Naive thymus-derived CD4-positive, alpha-beta T cell (primary cell): ENCODE measurements around the gene EIF2S3. TPM values are rescaled to one million over a fixed set of nuclear protein-coding genes. Genes with fewer than 3 reads are reported as not detected.

Experiments
- ATAC-seq: fragments of 150-1000 bp; cut with Tn5 transposase; 2 replicates; pipeline ENCODE4 v1.10.0; 2021; ENCODE audit warnings: mild to moderate bottlenecking, moderate library complexity
- CTCF ChIA-PET: fragments of 350-600 bp; sonication (Branson Sonifier 250); formaldehyde crosslinking; loops from one replicate; lab custom pipeline; 2021; ENCODE audit warnings: antibody characterized with exemption; lab: Charles Lee
- POLR2A ChIA-PET: fragments of 350-600 bp; sonication (Branson Sonifier 250); formaldehyde crosslinking; loops from one replicate; lab custom pipeline; 2021; ENCODE audit warnings: antibody characterized with exemption, inconsistent platforms; lab: Charles Lee
- DNase-seq, 9 donors: peaks; one replicate each; pipeline versions ENCODE4 v3.0.0 to v3.0.0-alpha.2; 2020 to 2022; ENCODE audit warnings: mixed read lengths in 1 of 9
- H3K27ac ChIP-seq: one replicate; pipeline ENCODE4 v1.7.0; 2013; ENCODE audit warnings: mild to moderate bottlenecking, low read depth, low read length, moderate library complexity
- H3K27me3 ChIP-seq, 2 donors: one replicate each; pipeline ENCODE4 v1.7.0; 2013; ENCODE audit warnings: low read length in 2 of 2, mild to moderate bottlenecking in 2 of 2, moderate library complexity in 2 of 2; ENCODE audit not compliant: control insufficient read depth in 2 of 2, insufficient read depth in 2 of 2
- H3K36me3 ChIP-seq, 3 experiments: 1 replicate in 2 of 3; 2 replicates in 1 of 3; pipeline ENCODE4 v1.7.0; 2013; ENCODE audit warnings: low read length in 3 of 3, mild to moderate bottlenecking in 3 of 3, moderate library complexity in 1 of 3; ENCODE audit not compliant: insufficient read depth in 3 of 3, control insufficient read depth in 2 of 3
- H3K4me1 ChIP-seq, 2 donors: one replicate each; pipeline ENCODE4 v1.7.0; 2013; ENCODE audit warnings: low read length in 2 of 2, mild to moderate bottlenecking in 2 of 2, moderate library complexity in 1 of 2; ENCODE audit not compliant: control insufficient read depth in 2 of 2, insufficient read depth in 2 of 2
- H3K4me3 ChIP-seq: 2 replicates; pipeline ENCODE4 v1.7.0; 2013; ENCODE audit warnings: mild to moderate bottlenecking, low read length
- H3K9me3 ChIP-seq, 3 experiments: 1 replicate in 2 of 3; 2 replicates in 1 of 3; pipeline ENCODE4 v1.7.0; 2013; ENCODE audit warnings: low read length in 3 of 3; ENCODE audit not compliant: control insufficient read depth in 2 of 3
- H3K27ac Mint-ChIP-seq, 9 donors: one replicate each; pipeline ENCODE4 v1.8.0; 2020 to 2022; ENCODE audit warnings: mixed read lengths in 9 of 9, mild to moderate bottlenecking in 8 of 9, moderate library complexity in 5 of 9, inconsistent platforms in 2 of 9
- H3K27me3 Mint-ChIP-seq, 5 donors: one replicate each; pipeline ENCODE4 v1.8.0; 2021 to 2022; ENCODE audit warnings: mixed read lengths in 5 of 5, mild to moderate bottlenecking in 1 of 5
- H3K36me3 Mint-ChIP-seq, 5 donors: one replicate each; pipeline ENCODE4 v1.8.0; 2020 to 2022; ENCODE audit warnings: mixed read lengths in 5 of 5, mild to moderate bottlenecking in 3 of 5, inconsistent platforms in 1 of 5
- H3K4me1 Mint-ChIP-seq, 7 donors: one replicate each; pipeline ENCODE4 v1.8.0; 2020 to 2022; ENCODE audit warnings: mixed read lengths in 7 of 7, mild to moderate bottlenecking in 3 of 7, inconsistent platforms in 1 of 7
- H3K4me3 Mint-ChIP-seq, 10 donors: one replicate each; pipeline ENCODE4 v1.8.0; 2020 to 2022; ENCODE audit warnings: mild to moderate bottlenecking in 10 of 10, mixed read lengths in 10 of 10, moderate library complexity in 6 of 10, inconsistent platforms in 2 of 10
- H3K9me3 Mint-ChIP-seq, 11 donors: one replicate each; pipeline ENCODE4 v1.8.0; 2020 to 2022; ENCODE audit warnings: mixed read lengths in 11 of 11, mild to moderate bottlenecking in 4 of 11, inconsistent platforms in 1 of 11, moderate library complexity in 1 of 11
- intact Hi-C, 2 donors: fragments of 100-400 bp; cut with micrococcal nuclease; formaldehyde crosslinking; loops; one replicate each; pipeline ENCODE4 v1.15.1; 2023
- polyA plus RNA-seq, 2 donors: library from polyadenylated mRNA; unstranded; fragments of 300-500 nt; fragmentation: Illumina TruSeq; gene quantifications; one replicate each; pipeline ENCODE4 v1.2.3, GENCODE V29; 2021
- total RNA-seq, 6 experiments: library from RNA in 5 of 6; stranded (reverse) in 5 of 6; gene quantifications; 1 replicate in 5 of 6; 2 replicates in 1 of 6; pipeline ENCODE4 v1.2.3 and lab custom pipeline; 2021 to 2026

Gene EIF2S3
- total and polyA plus RNA-seq, 7 experiments from 2014 or later, result 125 to 270 (median 188) TPM

DNA sequence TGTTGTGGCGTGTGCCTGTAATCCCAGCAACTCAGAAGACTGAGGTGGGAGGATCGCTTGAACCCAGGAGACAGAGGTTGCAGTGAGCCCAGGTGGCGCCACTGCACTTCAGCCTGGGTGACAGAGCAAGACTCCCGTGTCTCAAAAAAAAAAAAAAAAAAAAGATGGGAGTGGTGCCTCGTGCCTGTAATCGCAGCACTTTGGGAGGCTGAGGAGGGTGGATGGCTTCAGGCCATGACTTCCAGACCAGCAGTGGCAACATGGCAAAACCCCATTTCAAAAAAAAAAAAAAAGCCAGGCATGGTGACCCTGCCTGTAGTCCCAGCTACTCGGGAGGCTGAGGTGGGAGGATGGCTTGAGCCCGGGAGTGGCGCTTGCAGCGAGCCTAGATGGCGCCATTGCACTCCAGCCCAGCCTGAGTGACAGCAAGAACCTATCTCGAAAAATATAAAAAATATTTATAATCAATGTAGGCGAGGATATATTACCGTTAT lies 27.0 kb downstream of the EIF2S3 start:
- Histone ChIP-seq H3K4me1 (no peaks in the 10 kb centered on the region), H3K27me3 (no peaks in the 10 kb centered on the region), H3K4me3 (no peak overlapping the region), H3K36me3 (peaks cover 0 to 15% (median 0%) of the 10 kb centered on the region in 3 experiments), H3K27ac (no peak overlapping the region), H3K9me3 (no peaks in the 10 kb centered on the region)
- DNase-seq, result peak; percentile 7 to 54 (median 43)
- ChIA-PET POLR2A (no interaction called here), CTCF (interaction anchor here (0.7 kb wide), 1 partner anchor 652 kb away, joined by 3 read pairs; no protein-coding TSS in a partner anchor)
- Mint-ChIP-seq H3K9me3 (no peaks in the 10 kb centered on the region), H3K27me3 (no peaks in the 10 kb centered on the region), H3K36me3 (peaks cover 0 to 20% (median 5%) of the 10 kb centered on the region in 5 donors), H3K4me3 (peak overlapping the region in 2 of 10 donors; percentile 23 to 38), H3K4me1 (peaks cover 0 to 11% (median 7%) of the 10 kb centered on the region in 7 donors), H3K27ac (no peak overlapping the region)
- intact Hi-C loops, result loop anchor here (1.0 to 5.0 kb wide), 3 partner anchors 69 to 291 kb away; no protein-coding TSS in a partner anchor
- peak; percentile 75 for ATAC-seq

GRCh38 chrX:24082447-24082846 lies 27.7 kb downstream of the EIF2S3 start:
- Mint-ChIP-seq H3K27me3 (no peaks in the 10 kb centered on the region), H3K9me3 (no peaks in the 10 kb centered on the region), H3K27ac (no peak overlapping the region), H3K4me1 (peaks cover 0 to 11% (median 7%) of the 10 kb centered on the region in 7 donors), H3K4me3 (no peak overlapping the region), H3K36me3 (peaks cover 0 to 15% (median 4%) of the 10 kb centered on the region in 5 donors)
- intact Hi-C loops, result loop anchor here in 1 of 2 donors (5.0 kb wide), 1 partner anchor 290 kb away; no protein-coding TSS in a partner anchor
- CTCF ChIA-PET, result no interaction called here
- Histone ChIP-seq H3K4me3 (no peak overlapping the region), H3K27me3 (no peaks in the 10 kb centered on the region), H3K36me3 (peaks cover 0 to 9% (median 0%) of the 10 kb centered on the region in 3 experiments), H3K27ac (no peak overlapping the region), H3K4me1 (no peaks in the 10 kb centered on the region), H3K9me3 (no peaks in the 10 kb centered on the region)
- POLR2A ChIA-PET, result no interaction called here
- DNase-seq (no peak), ATAC-seq (no peak)

DNA sequence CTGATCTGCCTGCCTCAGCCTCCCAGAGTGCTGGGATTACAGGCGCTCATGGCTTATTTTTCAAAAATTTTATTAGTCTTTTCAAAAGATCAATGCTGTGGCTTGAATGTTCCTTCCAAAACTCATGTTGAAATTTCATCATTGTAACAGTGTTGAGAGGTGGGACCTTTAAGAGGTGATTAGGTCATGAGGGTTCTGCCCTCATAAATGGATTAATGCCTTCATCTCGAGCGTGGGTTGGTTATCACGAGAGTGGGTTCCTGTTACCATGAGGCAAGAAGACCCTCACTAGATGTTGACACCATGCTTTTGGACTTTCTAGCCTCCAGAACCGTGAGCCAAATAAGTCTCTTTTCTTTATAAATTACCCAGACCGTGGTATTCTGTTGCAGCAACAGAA lies 30.3 kb downstream of the EIF2S3 start:
- no peaks in the 10 kb centered on the region for H3K9me3 Mint-ChIP-seq
- no peak overlapping the region for H3K27ac Mint-ChIP-seq
- H3K27me3 Mint-ChIP-seq, result no peaks in the 10 kb centered on the region
- POLR2A ChIA-PET, result no interaction called here
- CTCF ChIA-PET, result no interaction called here
- H3K27ac ChIP-seq, result no peak overlapping the region
- H3K4me1 Mint-ChIP-seq, result peaks cover 0 to 11% (median 7%) of the 10 kb centered on the region in 7 donors
- H3K27me3 ChIP-seq, result no peaks in the 10 kb centered on the region
- H3K4me3 Mint-ChIP-seq, result no peak overlapping the region
- no peaks in the 10 kb centered on the region for H3K36me3 ChIP-seq
- intact Hi-C loops, result no loop called here
- peaks cover 0 to 5% (median 0%) of the 10 kb centered on the region in 5 donors for H3K36me3 Mint-ChIP-seq
- H3K9me3 ChIP-seq, result no peaks in the 10 kb centered on the region
- ATAC-seq (no peak), DNase-seq (no peak)
- H3K4me1 ChIP-seq, result no peaks in the 10 kb centered on the region
- H3K4me3 ChIP-seq, result no peak overlapping the region

GRCh38 chrX:24090300-24091200 lies 35.8 kb downstream of the EIF2S3 start:
- DNase-seq (no peak), ATAC-seq (no peak)
- H3K9me3 ChIP-seq, result no peaks in the 10 kb centered on the region
- intact Hi-C loops, result no loop called here
- H3K9me3 Mint-ChIP-seq, result no peaks in the 10 kb centered on the region
- CTCF ChIA-PET, result no interaction called here
- peaks cover 0 to 21% (median 0%) of the 10 kb centered on the region in 5 donors for H3K36me3 Mint-ChIP-seq
- H3K27me3 ChIP-seq, result no peaks in the 10 kb centered on the region
- H3K4me3 ChIP-seq, result no peak overlapping the region
- POLR2A ChIA-PET, result no interaction called here
- H3K4me1 Mint-ChIP-seq, result no peaks in the 10 kb centered on the region
- no peaks in the 10 kb centered on the region for H3K27me3 Mint-ChIP-seq
- H3K4me1 ChIP-seq, result no peaks in the 10 kb centered on the region
- H3K36me3 ChIP-seq, result no peaks in the 10 kb centered on the region
- no peak overlapping the region for H3K27ac Mint-ChIP-seq
- no peak overlapping the region for H3K4me3 Mint-ChIP-seq
- no peak overlapping the region for H3K27ac ChIP-seq

- Mint-ChIP-seq H3K4me3 (no peak overlapping the region), H3K9me3 (no peaks in the 10 kb centered on the region), H3K27me3 (no peaks in the 10 kb centered on the region), H3K4me1 (no peaks in the 10 kb centered on the region), H3K27ac (no peak overlapping the region), H3K36me3 (peaks cover 0 to 29% (median 3%) of the 10 kb centered on the region in 5 donors)
- no peaks in the 10 kb centered on the region for H3K27me3 ChIP-seq
- intact Hi-C loops, result no loop called here
- H3K36me3 ChIP-seq, result no peaks in the 10 kb centered on the region
- H3K27ac ChIP-seq, result no peak overlapping the region
- DNase-seq (no peak), ATAC-seq (no peak)
- no peaks in the 10 kb centered on the region for H3K9me3 ChIP-seq
- no peaks in the 10 kb centered on the region for H3K4me1 ChIP-seq
- CTCF ChIA-PET, result no interaction called here
- POLR2A ChIA-PET, result no interaction called here
- H3K4me3 ChIP-seq, result no peak overlapping the region
These were observed 39.0 kb downstream of the EIF2S3 start for GRCh38 chrX:24093746-24094145.

GRCh38 chrX:24097741-24098260 lies 43.0 kb downstream of the EIF2S3 start:
- ATAC-seq, result no peak
- Histone ChIP-seq H3K4me1 (no peaks in the 10 kb centered on the region), H3K4me3 (no peak overlapping the region), H3K9me3 (no peaks in the 10 kb centered on the region), H3K27me3 (no peaks in the 10 kb centered on the region), H3K36me3 (no peaks in the 10 kb centered on the region), H3K27ac (no peak overlapping the region)
- intact Hi-C loops, result no loop called here
- CTCF ChIA-PET, result no interaction called here
- no peak for DNase-seq
- no peak overlapping the region for H3K4me3 Mint-ChIP-seq
- peaks cover 0 to 22% (median 0%) of the 10 kb centered on the region in 5 donors for H3K36me3 Mint-ChIP-seq
- H3K27ac Mint-ChIP-seq, result no peak overlapping the region
- no peaks in the 10 kb centered on the region for H3K9me3 Mint-ChIP-seq
- peaks cover 0 to 13% (median 0%) of the 10 kb centered on the region in 7 donors for H3K4me1 Mint-ChIP-seq
- no peaks in the 10 kb centered on the region for H3K27me3 Mint-ChIP-seq
- POLR2A ChIA-PET, result no interaction called here
